Keratinocyte (primary cell): ENCODE results near the gene EPHB2.

Source experiments
- EZH2 ChIP-seq: IDR thresholded peaks from one replicate; pipeline ENCODE4 v1.6.1; 2012; ENCODE audit warnings: inconsistent platforms, mild to moderate bottlenecking, low read length, moderate library complexity
- TF ChIP-seq, protein P1 (sequence below), 3 experiments: IDR thresholded peaks in 1 of 3; conservative IDR thresholded peaks in 1 of 3; optimal IDR thresholded peaks in 1 of 3; 2 replicates in 2 of 3; 3 replicates in 1 of 3; pipeline versions ENCODE3 to v1.5.1; 2011; ENCODE audit warnings: low read length in 3 of 3, mild to moderate bottlenecking in 3 of 3, moderate library complexity in 2 of 3, control low read depth in 1 of 3, inconsistent platforms in 1 of 3; ENCODE audit not compliant: insufficient read depth in 2 of 3; ENCODE audit errors: extremely low read depth in 1 of 3

DNA sequence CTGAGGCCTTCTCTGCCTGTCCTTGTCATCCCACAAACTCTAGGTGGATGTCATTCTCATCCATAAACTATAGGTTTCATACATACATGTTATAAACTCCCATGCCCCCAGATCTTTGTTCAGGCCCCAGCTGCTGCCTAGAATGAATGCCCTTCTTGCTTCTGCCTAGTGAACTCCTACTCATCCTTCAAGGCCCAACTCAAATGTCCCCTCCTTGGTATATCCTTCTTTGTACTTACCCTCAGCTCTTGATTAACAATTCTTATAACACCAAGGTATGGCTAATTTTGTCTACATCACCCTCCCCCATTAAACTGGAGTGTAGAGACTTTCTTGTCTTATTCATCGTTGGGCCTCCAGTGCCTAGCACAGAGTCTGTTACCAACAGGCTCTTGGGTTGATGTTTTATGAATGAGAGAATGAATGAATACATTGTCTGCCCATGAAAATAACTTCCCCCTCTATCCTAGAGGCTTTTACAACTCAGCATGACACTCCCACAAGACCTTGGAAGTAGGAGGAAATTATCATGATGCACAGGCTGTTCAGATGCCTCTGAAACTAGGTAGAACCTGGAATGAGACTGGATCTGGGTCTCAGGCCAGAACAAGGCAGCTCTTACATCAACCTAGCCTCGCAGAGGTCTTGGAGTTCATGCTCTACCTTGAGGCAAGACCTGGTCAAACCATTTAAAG lies 26.9 kb downstream of the EPHB2 start:
- TF ChIP-seq, protein P1, sequence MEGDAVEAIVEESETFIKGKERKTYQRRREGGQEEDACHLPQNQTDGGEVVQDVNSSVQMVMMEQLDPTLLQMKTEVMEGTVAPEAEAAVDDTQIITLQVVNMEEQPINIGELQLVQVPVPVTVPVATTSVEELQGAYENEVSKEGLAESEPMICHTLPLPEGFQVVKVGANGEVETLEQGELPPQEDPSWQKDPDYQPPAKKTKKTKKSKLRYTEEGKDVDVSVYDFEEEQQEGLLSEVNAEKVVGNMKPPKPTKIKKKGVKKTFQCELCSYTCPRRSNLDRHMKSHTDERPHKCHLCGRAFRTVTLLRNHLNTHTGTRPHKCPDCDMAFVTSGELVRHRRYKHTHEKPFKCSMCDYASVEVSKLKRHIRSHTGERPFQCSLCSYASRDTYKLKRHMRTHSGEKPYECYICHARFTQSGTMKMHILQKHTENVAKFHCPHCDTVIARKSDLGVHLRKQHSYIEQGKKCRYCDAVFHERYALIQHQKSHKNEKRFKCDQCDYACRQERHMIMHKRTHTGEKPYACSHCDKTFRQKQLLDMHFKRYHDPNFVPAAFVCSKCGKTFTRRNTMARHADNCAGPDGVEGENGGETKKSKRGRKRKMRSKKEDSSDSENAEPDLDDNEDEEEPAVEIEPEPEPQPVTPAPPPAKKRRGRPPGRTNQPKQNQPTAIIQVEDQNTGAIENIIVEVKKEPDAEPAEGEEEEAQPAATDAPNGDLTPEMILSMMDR (optimal IDR thresholded peaks at IDR 0.05 in 1 of 3, IDR thresholded peaks at IDR 0.05 in 1 of 3, conservative IDR thresholded peaks at IDR 0.05 in 1 of 3; ENCODE audit: extremely low read depth in 1 of 3, insufficient read depth in 2 of 3, low read length in 3 of 3) = no peak
- TF ChIP-seq EZH2 = no peak
